GM18511 (cell line): ENCODE measurements around the gene ZNF423.

ENCODE experiments used
- ATAC-seq: cut with Tn5 transposase; IDR thresholded peaks from one replicate; pipeline ENCODE4 v1.9.1; 2021; ENCODE audit warnings: mild to moderate bottlenecking, moderate library complexity; ENCODE audit not compliant: unreplicated experiment

ZNF423 gene

GRCh38 chr16:49651226-49651625, 204.7 kb downstream of the ZNF423 start:
- ATAC-seq = no peak

- ATAC-seq = no peak
Observed at GRCh38 chr16:49650603-49651002, 205.3 kb downstream of the ZNF423 start.

DNA sequence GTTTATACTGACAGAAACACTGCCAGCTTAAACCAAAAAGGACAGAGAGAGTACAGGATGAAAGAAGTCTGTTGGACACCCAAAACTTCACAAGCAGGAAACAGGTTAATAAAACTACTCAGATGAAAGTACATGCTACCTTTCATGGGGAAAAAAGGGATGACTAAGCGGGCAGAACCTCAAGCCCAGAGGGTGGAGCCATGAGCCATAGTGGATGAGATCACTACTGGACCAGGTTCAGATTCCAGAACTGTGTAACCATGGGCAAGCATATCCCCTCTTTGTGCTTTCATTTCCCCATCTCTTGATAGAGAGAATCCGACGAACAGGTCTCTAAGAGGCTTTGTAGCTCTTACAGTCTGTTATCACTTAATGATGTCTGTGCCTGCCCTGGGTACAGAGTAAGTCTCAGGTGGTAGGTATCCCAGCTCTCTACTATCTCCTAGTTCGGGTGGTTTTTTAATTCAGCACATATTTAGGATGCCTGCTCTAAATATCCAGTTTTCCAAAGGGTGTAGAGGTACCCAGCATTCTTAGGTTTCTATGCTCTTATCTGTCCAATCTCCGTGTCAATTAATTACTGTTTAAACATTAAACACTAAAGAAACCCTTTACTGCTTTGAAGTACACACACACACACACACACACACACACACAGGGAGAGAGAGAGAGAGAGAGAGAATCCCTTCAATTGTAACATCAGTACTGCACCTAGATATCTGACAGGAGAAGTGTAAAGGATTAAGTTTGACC, 206.7 kb downstream of the ZNF423 start:
- ATAC-seq = no peak

GRCh38 chr16:49647673-49648072, 208.2 kb downstream of the ZNF423 start:
- no peak for ATAC-seq

- ATAC-seq = no peak
Observed at GRCh38 chr16:49645263-49645662, 210.6 kb downstream of the ZNF423 start.

DNA sequence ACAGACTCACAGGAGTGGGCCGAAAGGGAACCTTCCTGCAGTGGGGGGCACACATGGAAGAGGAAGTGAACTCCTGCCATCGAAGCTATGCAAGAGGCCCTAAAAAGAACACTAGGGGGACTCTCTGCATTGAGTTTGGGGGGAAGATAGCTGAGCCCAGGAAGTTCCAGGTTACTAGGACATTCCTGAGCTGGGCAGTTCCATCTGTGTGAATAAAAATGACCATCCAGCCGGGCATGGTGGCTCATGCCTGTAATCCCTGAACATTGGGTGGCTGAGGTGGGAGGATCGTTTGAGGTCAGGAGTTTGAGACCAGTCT, 211.8 kb downstream of the ZNF423 start:
- ATAC-seq = no peak

DNA sequence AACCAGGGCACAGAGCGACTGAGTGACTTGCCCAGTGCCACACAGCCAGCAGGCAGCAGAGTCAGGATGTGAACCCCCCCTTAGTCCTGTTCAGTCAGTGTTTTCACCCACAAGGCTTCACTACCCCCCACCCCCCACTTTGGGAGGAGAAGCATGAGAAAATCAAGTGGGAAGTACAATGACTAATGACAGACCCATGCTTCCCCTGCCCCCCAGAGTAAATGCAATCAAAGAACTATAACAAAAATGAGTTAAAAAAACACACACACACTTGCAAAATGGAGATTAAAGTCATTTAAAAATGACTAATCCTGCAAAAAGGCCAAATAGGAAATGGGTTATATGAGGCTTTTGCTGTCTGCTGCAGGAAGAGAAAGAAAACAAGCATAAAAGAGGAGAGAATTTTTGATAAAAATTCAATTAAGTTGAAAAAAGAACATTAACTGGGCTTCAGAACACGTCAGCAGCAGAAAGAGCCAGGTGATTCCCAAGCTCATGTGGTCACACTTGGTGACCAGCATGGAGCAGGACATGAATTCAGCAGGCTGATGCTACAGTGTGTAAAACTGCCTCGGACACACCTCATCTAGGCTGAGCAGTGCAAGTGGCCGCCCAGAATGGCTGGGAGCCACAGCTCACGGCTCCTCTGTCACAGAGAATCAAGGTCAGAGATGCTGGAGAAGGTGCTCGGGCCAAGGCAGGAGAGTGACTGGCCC, 212.3 kb downstream of the ZNF423 start:
- ATAC-seq = no peak

- no peak for ATAC-seq
Observed at GRCh38 chr16:49641250-49641649, 214.7 kb downstream of the ZNF423 start.

DNA sequence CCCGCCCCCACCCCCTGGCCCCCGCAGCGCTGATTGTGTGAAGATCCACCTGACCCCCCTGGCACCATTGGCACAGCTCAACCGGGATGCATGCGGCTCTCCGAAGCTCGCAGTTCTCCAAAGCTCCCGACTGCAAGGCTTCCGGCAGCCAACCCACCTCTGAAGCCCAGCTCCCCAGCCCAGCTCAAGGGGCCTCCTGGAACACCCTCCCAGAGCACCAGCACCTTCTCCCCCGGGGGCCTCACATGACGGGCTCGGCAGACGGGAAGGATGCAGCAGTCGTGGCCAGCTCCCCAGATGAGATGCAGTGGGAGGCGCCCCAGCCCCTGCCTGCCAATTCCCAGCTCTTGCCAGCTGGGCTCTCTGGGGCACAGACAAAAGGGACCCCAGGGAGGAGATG, 215.3 kb downstream of the ZNF423 start:
- ATAC-seq = no peak

DNA sequence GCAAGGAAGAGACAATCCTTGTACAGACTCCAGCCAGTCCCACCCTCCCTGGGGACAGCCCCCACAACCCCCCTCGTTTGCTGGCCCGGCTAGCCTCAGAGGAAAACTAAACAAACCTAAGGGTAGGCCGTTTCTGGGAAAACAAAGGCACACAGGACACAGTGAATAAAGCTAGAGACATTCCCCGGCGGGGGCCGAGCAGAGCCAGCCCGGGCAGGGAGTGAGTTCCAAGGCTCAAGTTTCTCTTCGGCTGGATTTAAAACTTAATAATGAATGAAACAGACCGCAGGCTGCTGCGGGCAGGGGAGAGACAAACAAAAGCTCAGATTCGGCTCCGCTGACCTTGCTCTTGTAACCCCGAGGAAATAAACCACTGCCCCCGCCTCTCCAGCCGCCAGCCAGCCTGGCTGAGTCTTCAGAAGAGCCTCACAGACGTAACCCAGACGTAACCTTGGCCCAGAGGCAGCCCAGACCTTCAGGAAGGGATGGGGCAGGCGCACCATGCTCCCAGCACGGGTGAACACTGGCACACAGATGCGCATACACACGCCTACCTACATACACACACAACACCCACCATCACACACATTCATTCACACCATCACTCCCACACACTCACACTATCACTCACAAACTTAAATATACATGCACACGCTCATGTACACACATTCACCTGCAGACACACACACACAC, 216.0 kb downstream of the ZNF423 start:
- ATAC-seq = no peak

- ATAC-seq = no peak
Observed at GRCh38 chr16:49638673-49639610, 217.0 kb downstream of the ZNF423 start.

GRCh38 chr16:49637933-49638672, 217.8 kb downstream of the ZNF423 start:
- no peak for ATAC-seq

GRCh38 chr16:49637511-49637910, 218.4 kb downstream of the ZNF423 start:
- ATAC-seq = no peak

- ATAC-seq = no peak
Observed at GRCh38 chr16:49636608-49637007, 219.3 kb downstream of the ZNF423 start.

DNA sequence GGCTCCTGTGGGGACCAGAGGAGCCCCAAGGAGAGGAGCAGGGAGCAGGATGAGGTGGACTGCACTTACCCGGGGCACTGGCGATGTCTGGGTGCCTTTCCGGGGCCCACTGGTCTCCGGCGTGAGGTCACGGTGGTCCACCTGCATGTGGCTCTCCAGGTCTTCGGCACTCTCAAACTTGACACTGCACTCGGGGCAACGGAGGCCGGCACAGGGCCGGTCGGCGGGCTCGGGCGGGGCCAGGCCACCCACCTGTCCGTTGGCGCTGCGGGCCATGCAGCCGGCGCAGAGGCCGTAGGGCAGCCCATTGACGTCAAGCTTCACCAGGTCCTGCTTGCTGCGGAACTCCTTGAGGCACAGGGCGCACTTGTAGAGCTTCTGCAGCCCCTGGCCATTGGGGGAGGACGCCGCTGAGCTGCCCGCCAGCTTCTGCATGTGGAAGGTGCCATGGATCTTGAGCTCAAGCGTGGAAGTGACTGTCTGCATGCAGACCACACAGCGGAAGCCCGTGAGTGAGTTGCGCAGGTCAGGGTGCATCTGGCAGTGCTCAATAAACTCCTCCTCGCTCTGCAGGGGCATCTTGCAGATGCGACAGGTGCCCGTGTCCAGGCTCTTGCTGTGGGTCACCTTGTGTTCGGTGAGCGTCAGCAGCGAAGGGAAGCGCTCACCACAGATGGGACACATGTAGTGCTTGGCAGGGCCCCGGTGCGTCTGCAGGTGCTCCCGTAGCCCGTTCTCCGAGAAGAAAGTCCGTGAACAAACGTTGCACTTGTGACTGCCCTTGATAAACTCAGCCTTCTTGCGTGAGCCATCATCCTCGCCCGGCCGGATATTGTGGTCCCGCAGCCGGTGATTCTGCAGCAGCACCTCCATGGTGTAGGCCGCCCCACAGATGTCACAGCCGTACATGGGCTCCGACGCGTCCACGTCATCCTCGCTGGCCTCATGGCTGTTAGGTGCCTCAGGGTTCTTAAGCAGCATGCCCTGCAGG, 220.0 kb downstream of the ZNF423 start:
- no peak for ATAC-seq

GRCh38 chr16:49635009-49635350, 220.9 kb downstream of the ZNF423 start:
- ATAC-seq = no peak

GRCh38 chr16:49634235-49635008, 221.5 kb downstream of the ZNF423 start:
- ATAC-seq = no peak

- ATAC-seq = no peak
Observed at GRCh38 chr16:49632795-49633184, 223.1 kb downstream of the ZNF423 start.
